Inflammatory macrophage treated with lipopolysaccharide for 1 hour (primary cell): ENCODE results near the gene ZNF320.
"Not testable (repeated sequence)": the region's sequence is repeated elsewhere in the genome, so short reads cannot be mapped to it uniquely, and the experiment has no call there.

Source experiments
- DNase-seq, 2 donors: peaks; one replicate each; pipeline ENCODE4 v3.0.0-alpha.2; 2020 to 2022

Gene ZNF320

GRCh38 chr19:52917531-52917930 lies 20.1 kb upstream of the ZNF320 start:
- DNase-seq, result no peak

- DNase-seq, result no peak
These were observed 13.2 kb upstream of the ZNF320 start for GRCh38 chr19:52910648-52911047.

- not testable (repeated sequence) for DNase-seq
These were observed 6.8 kb upstream of the ZNF320 start for GRCh38 chr19:52904052-52904780.

- DNase-seq, result no peak
These were observed 4.4 kb upstream of the ZNF320 start for GRCh38 chr19:52901842-52902241.

- DNase-seq, result not testable (repeated sequence)
These were observed 1.2 kb upstream of the ZNF320 start for GRCh38 chr19:52898596-52898995.

GRCh38 chr19:52898101-52898500 lies 666 bp upstream of the ZNF320 start:
- no peak for DNase-seq

GRCh38 chr19:52896431-52897137 lies 851 bp downstream of the ZNF320 start:
- DNase-seq, result peak; percentile 12 to 14

- no peak for DNase-seq
These were observed 6.1 kb downstream of the ZNF320 start for GRCh38 chr19:52891336-52891735.

- DNase-seq, result no peak
These were observed 7.5 kb downstream of the ZNF320 start for GRCh38 chr19:52889931-52890330.

- no peak for DNase-seq
These were observed 8.4 kb downstream of the ZNF320 start for GRCh38 chr19:52889076-52889475.

GRCh38 chr19:52880895-52881389 lies 16.5 kb downstream of the ZNF320 start:
- DNase-seq, result no peak

GRCh38 chr19:52872996-52873395 lies 24.4 kb downstream of the ZNF320 start:
- not testable (repeated sequence) for DNase-seq

- DNase-seq, result no peak
These were observed 26.0 kb downstream of the ZNF320 start for GRCh38 chr19:52871466-52871865.

GRCh38 chr19:52868031-52868430 lies 29.4 kb downstream of the ZNF320 start:
- not testable (repeated sequence) for DNase-seq

GRCh38 chr19:52857378-52858191 lies 39.9 kb downstream of the ZNF320 start, which contains the start of gene ZNF468:
Gene ZNF468, minus strand, starts transcription at chr19:52857619. Its CDS starts 3,347 bp downstream, at chr19:52854272.
- DNase-seq, result peak; percentile 63 to 64

- DNase-seq, result peak in 1 of 2 donors; percentile 2
These were observed 40.7 kb downstream of the ZNF320 start for GRCh38 chr19:52856540-52857377.
